H1 (cell line): ENCODE measurements around the gene GAPDH. TPM values are rescaled to one million over a fixed set of nuclear protein-coding genes. Genes with fewer than 3 reads are reported as not detected.

Experiments
- CTCF ChIA-PET: fragments of 300-600 bp; sonication (Branson Sonifier 250); formaldehyde crosslinking; loops from one replicate; lab custom pipeline; 2021; ENCODE audit not compliant: partially characterized antibody; lab: Charles Lee
- POLR2A ChIA-PET: fragments of 300-600 bp; sonication (Branson Sonifier 250); formaldehyde crosslinking; loops from one replicate; lab custom pipeline; 2021; ENCODE audit warnings: inconsistent platforms; ENCODE audit not compliant: partially characterized antibody; lab: Charles Lee
- DNase-seq, 2 experiments: peaks; one replicate each; pipeline versions ENCODE4 v3.0.0 to v3.0.0-alpha.2; 2010 to 2022; ENCODE audit warnings: low spot score in 2 of 2, low read depth in 1 of 2, mixed read lengths in 1 of 2
- FAIRE-seq: peaks from 2 replicates; lab custom pipeline; 2011; peaks lifted over from hg19 to GRCh38; lab: Jason Lieb, UNC
- H2AFZ ChIP-seq: 2 replicates; pipeline ENCODE4 v1.8.1; 2012; ENCODE audit warnings: low read length, inconsistent platforms
- H2AK5ac ChIP-seq: 2 replicates; pipeline ENCODE4 v1.6.1; 2013; ENCODE audit warnings: low read depth, low read length
- H2BK120ac ChIP-seq: replicated peaks from 2 replicates; pipeline ENCODE3; 2013; ENCODE audit warnings: low read depth, low read length, inconsistent platforms
- H2BK12ac ChIP-seq: 2 replicates; pipeline ENCODE4 v1.6.1; 2013; ENCODE audit warnings: low read depth, low read length
- H2BK15ac ChIP-seq: 2 replicates; pipeline ENCODE4 v1.6.1; 2013; ENCODE audit warnings: low read length
- H2BK20ac ChIP-seq: 2 replicates; pipeline ENCODE4 v1.6.1; 2013; ENCODE audit warnings: low read length
- H2BK5ac ChIP-seq: 2 replicates; pipeline ENCODE4 v1.6.1; 2013; ENCODE audit warnings: low read depth, low read length
- H3K14ac ChIP-seq: 2 replicates; pipeline ENCODE4 v1.6.1; 2013; ENCODE audit warnings: inconsistent platforms; ENCODE audit not compliant: insufficient read length
- H3K18ac ChIP-seq: 2 replicates; pipeline ENCODE4 v1.6.1; 2013; ENCODE audit warnings: low read length; ENCODE audit errors: extremely low read depth
- H3K23ac ChIP-seq: 2 replicates; pipeline ENCODE4 v1.6.1; 2013; ENCODE audit warnings: inconsistent platforms; ENCODE audit not compliant: insufficient read length
- H3K23me2 ChIP-seq: 2 replicates; pipeline ENCODE4 v1.6.1; 2013; ENCODE audit warnings: low read depth, low read length
- H3K27ac ChIP-seq: 2 replicates; pipeline ENCODE4 v1.6.1; 2011; ENCODE audit warnings: low read depth, low read length, inconsistent platforms
- H3K27me3 ChIP-seq, 4 experiments: replicated peaks in 1 of 4; 1 replicate in 1 of 4; 2 replicates in 3 of 4; pipeline versions ENCODE4 v1.6.1 to v1.8.1; 2011 to 2013; ENCODE audit warnings: low read length in 3 of 4, mild to moderate bottlenecking in 3 of 4, inconsistent platforms in 2 of 4, mixed read lengths in 2 of 4, moderate library complexity in 1 of 4; ENCODE audit not compliant: control insufficient read depth in 3 of 4, insufficient read depth in 3 of 4; ENCODE audit errors: extremely low read depth in 1 of 4
- H3K36me3 ChIP-seq, 4 experiments: 2 replicates each; pipeline versions ENCODE4 v1.6.1 to v1.8.1; 2011 to 2013; ENCODE audit warnings: mild to moderate bottlenecking in 4 of 4, low read length in 3 of 4, moderate library complexity in 2 of 4, control low read depth in 1 of 4, inconsistent platforms in 1 of 4; ENCODE audit not compliant: insufficient read depth in 4 of 4, control insufficient read depth in 2 of 4
- H3K4ac ChIP-seq: replicated peaks from 2 replicates; pipeline ENCODE3; 2013; ENCODE audit warnings: low read length, low read depth, mixed read lengths, inconsistent platforms; ENCODE audit not compliant: insufficient read length
- H3K4me1 ChIP-seq, 4 experiments: replicated peaks in 1 of 4; 1 replicate in 1 of 4; 2 replicates in 3 of 4; pipeline versions ENCODE4 v1.6.1 to v1.8.1; 2011 to 2013; ENCODE audit warnings: low read length in 3 of 4, inconsistent platforms in 2 of 4, mixed read lengths in 1 of 4; ENCODE audit not compliant: insufficient read depth in 4 of 4, control insufficient read depth in 3 of 4
- H3K4me2 ChIP-seq, 2 experiments: 2 replicates each; pipeline versions ENCODE4 v1.6.1 to v1.8.1; 2011 to 2013; ENCODE audit warnings: low read depth in 2 of 2, low read length in 2 of 2, control low read depth in 1 of 2, inconsistent platforms in 1 of 2, mild to moderate bottlenecking in 1 of 2; ENCODE audit not compliant: insufficient read depth in 1 of 2
- H3K4me3 ChIP-seq, 4 experiments: fragments of 200-600, 300-600 bp in 1 of 4; sonication (generic), shearing (Covaris generic), sonication (Bioruptor Twin) in 1 of 4; 2 replicates each; pipeline versions ENCODE4 v1.5.1 to v1.8.1; 2011 to 2016; ENCODE audit warnings: low read length in 4 of 4, low read depth in 3 of 4, control low read depth in 2 of 4, inconsistent platforms in 2 of 4, mild to moderate bottlenecking in 2 of 4, mixed read lengths in 1 of 4, moderate library complexity in 1 of 4; ENCODE audit not compliant: insufficient read depth in 2 of 4; ENCODE audit errors: extremely low read depth in 1 of 4
- H3K56ac ChIP-seq: replicated peaks from 2 replicates; pipeline ENCODE3; 2013; ENCODE audit warnings: low read depth, mild to moderate bottlenecking, mixed read lengths, low read length, inconsistent platforms; ENCODE audit not compliant: insufficient read length
- H3K79me1 ChIP-seq: 2 replicates; pipeline ENCODE4 v1.6.1; 2013; ENCODE audit warnings: low read depth, low read length, control low read depth
- H3K79me2 ChIP-seq, 2 experiments: 2 replicates each; pipeline versions ENCODE4 v1.6.1 to v1.8.1; 2012 to 2013; ENCODE audit warnings: low read length in 2 of 2, mild to moderate bottlenecking in 2 of 2, inconsistent platforms in 1 of 2; ENCODE audit not compliant: insufficient read depth in 2 of 2, control insufficient read depth in 1 of 2
- H3K9ac ChIP-seq, 4 experiments: replicated peaks in 1 of 4; 1 replicate in 1 of 4; 2 replicates in 3 of 4; pipeline versions ENCODE4 v1.6.1 to v1.8.1; 2011 to 2013; ENCODE audit warnings: low read depth in 3 of 4, low read length in 3 of 4, control low read depth in 2 of 4, mild to moderate bottlenecking in 2 of 4, moderate library complexity in 2 of 4, inconsistent platforms in 1 of 4; ENCODE audit errors: extremely low read depth in 1 of 4
- H3K9me3 ChIP-seq, 2 experiments: 2 replicates each; pipeline versions ENCODE4 v1.6.1 to v1.8.1; 2012 to 2013; ENCODE audit warnings: mild to moderate bottlenecking in 2 of 2, moderate library complexity in 2 of 2, control low read depth in 1 of 2, inconsistent platforms in 1 of 2, low read depth in 1 of 2, low read length in 1 of 2, mixed read lengths in 1 of 2; ENCODE audit not compliant: insufficient read depth in 2 of 2
- H4K20me1 ChIP-seq, 2 experiments: replicated peaks in 1 of 2; 2 replicates each; pipeline versions ENCODE3 to v1.8.1; 2011 to 2013; ENCODE audit warnings: inconsistent platforms in 2 of 2, low read length in 2 of 2, mild to moderate bottlenecking in 1 of 2; ENCODE audit not compliant: insufficient read depth in 2 of 2, control insufficient read depth in 1 of 2
- H4K5ac ChIP-seq: 2 replicates; pipeline ENCODE4 v1.6.1; 2013; ENCODE audit warnings: low read length, low read depth, mixed read lengths, inconsistent platforms; ENCODE audit not compliant: insufficient read length
- H4K8ac ChIP-seq: 2 replicates; pipeline ENCODE4 v1.8.0; 2013; ENCODE audit warnings: mild to moderate bottlenecking, moderate library complexity, low read length, inconsistent platforms; ENCODE audit not compliant: insufficient read depth; ENCODE audit errors: extremely low read depth
- H4K91ac ChIP-seq: replicated peaks from 2 replicates; pipeline ENCODE3; 2013; ENCODE audit warnings: low read length, mixed read lengths, inconsistent platforms; ENCODE audit not compliant: insufficient read length
- BCL11A ChIP-seq, 2 experiments: IDR thresholded peaks; one replicate each; pipeline ENCODE4 v1.6.1; 2011; ENCODE audit warnings: low read depth in 2 of 2, low read length in 2 of 2, mild to moderate bottlenecking in 2 of 2
- EP300 ChIP-seq, 2 experiments: IDR thresholded peaks; 1 replicate in 1 of 2; 2 replicates in 1 of 2; pipeline ENCODE4 v1.6.1; 2011 to 2012; ENCODE audit warnings: low read depth in 2 of 2, low read length in 2 of 2, mild to moderate bottlenecking in 2 of 2, borderline replicate concordance in 1 of 2, inconsistent platforms in 1 of 2, moderate library complexity in 1 of 2
- FOSL1 ChIP-seq: IDR thresholded peaks from 2 replicates; pipeline ENCODE4 v1.6.1; 2011; ENCODE audit warnings: mild to moderate bottlenecking, low read depth, low read length, moderate library complexity; ENCODE audit not compliant: insufficient read depth
- HDAC6 ChIP-seq: IDR thresholded peaks from one replicate; pipeline ENCODE4 v1.7.1; 2012; ENCODE audit warnings: low read depth, mild to moderate bottlenecking, inconsistent platforms, low read length, moderate library complexity
- NRF1 ChIP-seq: IDR thresholded peaks from 2 replicates; pipeline ENCODE4 v1.6.1; 2011; ENCODE audit warnings: mild to moderate bottlenecking, low read depth, low read length, improper control_type of control experiment
- RAD21 ChIP-seq, 2 experiments: IDR thresholded peaks in 1 of 2; conservative IDR thresholded peaks in 1 of 2; 2 replicates each; pipeline ENCODE4 v1.6.1; 2011; ENCODE audit warnings: low read depth in 2 of 2, low read length in 2 of 2, improper control_type of control experiment in 1 of 2, inconsistent platforms in 1 of 2, mild to moderate bottlenecking in 1 of 2, moderate library complexity in 1 of 2
- RNF2 ChIP-seq: fragments of 200-900, 300-1000 bp; sonication (generic); IDR thresholded peaks from 2 replicates; pipeline ENCODE4 v1.7.1; 2016; ENCODE audit warnings: borderline replicate concordance, low read depth, mild to moderate bottlenecking, antibody characterized with exemption, low read length; ENCODE audit not compliant: poor library complexity, severe bottlenecking; ENCODE audit errors: missing control alignments
- SIN3A ChIP-seq, 2 experiments: IDR thresholded peaks in 1 of 2; conservative IDR thresholded peaks in 1 of 2; 2 replicates each; pipeline ENCODE4 v1.6.1; 2011 to 2012; ENCODE audit warnings: low read length in 2 of 2, improper control_type of control experiment in 1 of 2, low read depth in 1 of 2, mild to moderate bottlenecking in 1 of 2
- SP2 ChIP-seq: IDR thresholded peaks from 2 replicates; pipeline ENCODE4 v1.6.1; 2012; ENCODE audit warnings: mild to moderate bottlenecking, low read length, inconsistent platforms
- WGBS, 2 experiments: shearing (Covaris generic) in 1 of 2; methylation state at CpG; one replicate each; pipeline versions ENCODE4 v1.1.6 to v1.1.7; 2013 to 2015; ENCODE audit warnings: low lambda C conversion rate in 2 of 2, mixed read lengths in 2 of 2, inconsistent platforms in 1 of 2, low coverage in 1 of 2, missing lambda C conversion rate in 1 of 2; ENCODE audit not compliant: insufficient replicate concordance in 2 of 2, insufficient coverage in 1 of 2, insufficient read length in 1 of 2; ENCODE audit errors: extremely low coverage in 1 of 2, missing lambda C conversion rate in 1 of 2; 5-methylcytosine and 5-hydroxymethylcytosine counted together
- polyA plus RNA-seq, 7 experiments: library from polyadenylated mRNA; depleted of rRNA in 3 of 7; stranded (reverse) in 5 of 7; unstranded in 2 of 7; fragments of >200 nt in 5 of 7; fragments of 200-250 nt in 2 of 7; gene quantifications; 1 replicate in 5 of 7; 2 replicates in 1 of 7; 4 replicates in 1 of 7; pipeline versions ENCODE4 v1.2.1 to v1.2.3, GENCODE V29; 2011 to 2013; ENCODE audit warnings: missing spikeins in 2 of 7, mixed read lengths in 2 of 7
- total RNA-seq: library from RNA; stranded (reverse); fragmentation: NEBNext Ultra II Directional; extraction: Animal tissue kit (Norgen Biotek cat#: 25700); gene quantifications from 2 replicates; pipeline ENCODE4 v1.2.1, GENCODE V29; 2021

The GAPDH gene
- total and polyA plus RNA-seq, 2 of the 8 experiments (the other 6 are each of a cell fraction or from before 2014, with no cell fraction given), result 5,175 to 15,878 TPM

- ChIA-PET POLR2A (interaction anchor here (0.6 to 11.4 kb wide), 44 partner anchors 13 to 484 kb away, joined by 3 to 665 read pairs (median 5); partner anchors contain the start of genes CHD4, GPR162, IFFO1 and MRPL51), CTCF (interaction anchor here (0.8 to 24.9 kb wide), 27 partner anchors 7 to 298 kb away, joined by 3 to 462 read pairs (median 5); partner anchors contain the start of genes ACRBP, IFFO1 and NOP2)
- WGBS, 2 experiments, result 77% methylated on average over 24 of the region's 24 CpGs; no CpG with 5 or more reads in 1 of the 2 experiments
- H3K27me3 ChIP-seq, result no peaks in the 10 kb centered on the region
- no peak overlapping the region for H3K4me3 ChIP-seq
- no peak for DNase-seq
- no peak overlapping the region for H3K9ac ChIP-seq
- H3K36me3 ChIP-seq, result peaks cover 23 to 39% (median 28%) of the 10 kb centered on the region in 4 experiments
- H3K4me1 ChIP-seq, result peaks cover 0 to 12% (median 10%) of the 10 kb centered on the region in 4 experiments; a peak in 5 of 7 replicates
- no peak overlapping the region for H2AK5ac ChIP-seq
- no peak overlapping the region for H4K5ac ChIP-seq
- H2BK120ac ChIP-seq, result no peak overlapping the region
- no peak overlapping the region for H3K56ac ChIP-seq
- H2BK5ac ChIP-seq, result no peak overlapping the region
- peaks cover 10 to 23% of the 10 kb centered on the region in 2 experiments for H4K20me1 ChIP-seq
- H2BK12ac ChIP-seq, result no peak overlapping the region
- FAIRE-seq, result no peak
- H4K8ac ChIP-seq, result no peak overlapping the region
- H3K4ac ChIP-seq, result no peak overlapping the region
- H4K91ac ChIP-seq, result no peak overlapping the region
- H2BK20ac ChIP-seq, result no peak overlapping the region
- H3K23ac ChIP-seq, result no peak overlapping the region
- H3K18ac ChIP-seq, result no peak overlapping the region
- H3K9me3 ChIP-seq, result no peaks in the 10 kb centered on the region
- H2BK15ac ChIP-seq, result no peak overlapping the region
- H3K14ac ChIP-seq, result no peak overlapping the region
- no peaks in the 10 kb centered on the region; the same call in 1 of the 2 replicates for H3K79me1 ChIP-seq
- peaks cover 5% of the 10 kb centered on the region; the same call in 1 of the 2 replicates for H3K23me2 ChIP-seq
- peaks cover 3 to 21% of the 10 kb centered on the region in 2 experiments; a peak in 3 of 4 replicates for H3K79me2 ChIP-seq
- H3K4me2 ChIP-seq, result no peak overlapping the region
- H3K27ac ChIP-seq, result no peak overlapping the region
- H2AFZ ChIP-seq, result no peak overlapping the region
- no peak for TF ChIP-seq RNF2
- TF ChIP-seq BCL11A (IDR thresholded peaks at IDR 0.05; ENCODE audit: low read depth in 2 of 2, low read length in 2 of 2), result no peak
- no peak for TF ChIP-seq SP2
- TF ChIP-seq HDAC6, result no peak
- no peak for TF ChIP-seq NRF1
- TF ChIP-seq SIN3A (conservative IDR thresholded peaks at IDR 0.05 in 1 of 2, IDR thresholded peaks at IDR 0.05 in 1 of 2; ENCODE audit: low read depth in 1 of 2, low read length in 2 of 2), result peak; percentile 25 to 44; a peak in 2 of 4 replicates
- no peak for TF ChIP-seq EP300 (IDR thresholded peaks at IDR 0.05; ENCODE audit: borderline replicate concordance in 1 of 2, low read depth in 2 of 2, low read length in 2 of 2)
- no peak for TF ChIP-seq FOSL1
- no peak for TF ChIP-seq RAD21 (IDR thresholded peaks at IDR 0.05 in 1 of 2, conservative IDR thresholded peaks at IDR 0.05 in 1 of 2; ENCODE audit: low read depth in 2 of 2, low read length in 2 of 2)
These were observed 4.3 kb downstream of the GAPDH start for GRCh38 chr12:6538420-6539313.
